Measurements from ENCODE around the gene AGPAT1. TPM values are rescaled to one million over a fixed set of nuclear protein-coding genes. Genes with fewer than 3 reads are reported as not detected.
A peak's percentile ranks its signal among the peaks of the same experiment; 100 is the strongest.

The AGPAT1 gene
- total and polyA plus RNA-seq, 10 of the 15 experiments (the other 5 are each of a cell fraction or from before 2014, with no cell fraction given), result 13.9 to 39.5 (median 24.7) TPM

DNA sequence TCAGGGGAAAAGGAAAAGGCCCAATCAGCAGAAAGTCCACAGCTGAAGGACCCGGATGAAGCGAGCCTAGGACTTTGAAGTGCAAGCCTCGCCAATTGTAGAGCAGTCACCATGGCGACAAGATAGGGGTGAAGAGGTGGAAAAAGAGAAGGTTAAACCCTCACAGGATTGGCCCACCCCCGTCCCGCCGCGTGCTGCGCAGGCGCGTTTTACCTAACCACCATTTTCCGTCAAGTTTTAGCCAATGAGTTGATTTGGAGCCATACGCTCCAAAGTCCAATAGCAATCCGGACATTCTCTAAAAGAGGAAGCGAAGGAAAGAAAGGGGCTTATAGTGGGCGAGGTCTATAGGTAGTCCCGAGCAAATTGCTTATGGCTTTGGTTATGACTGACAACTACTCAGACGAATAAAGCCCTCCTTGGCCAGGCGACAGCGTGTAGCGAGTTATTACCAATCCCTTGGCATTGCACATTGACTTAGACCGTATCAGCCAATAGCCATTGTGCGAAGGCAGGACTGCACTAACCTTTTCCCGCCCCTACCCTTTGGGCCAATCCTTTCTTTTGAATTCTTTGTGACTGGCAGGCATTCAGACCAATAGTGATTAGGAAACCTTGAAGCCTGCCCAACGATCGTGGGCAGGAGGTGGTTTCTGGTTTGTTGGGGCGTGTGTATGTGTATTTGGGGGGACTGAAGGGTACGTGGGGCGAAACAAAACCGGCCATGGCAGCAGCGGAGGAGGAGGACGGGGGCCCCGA is 2.1 kb upstream of the AGPAT1 start, which contains the start of gene RNF5:
Gene RNF5, plus strand, starts transcription at position 618 of the 759 bp plus-strand sequence. Its CDS starts 107 bp downstream, at position 725.
- in situ Hi-C loops (cut with MboI), result no loop called here
- TF ChIP-seq FOS (IDR thresholded peaks at IDR 0.05; ENCODE audit: borderline replicate concordance, extremely low read depth, insufficient read length) (peak; percentile 95), ATF7 (IDR thresholded peaks at IDR 0.05; ENCODE audit: low read depth) (peak; percentile 58), YY1 (IDR thresholded peaks at IDR 0.05; ENCODE audit: low read depth, low read length) (peak; percentile 61; the same call in 1 of the 2 replicates), SP1 (IDR thresholded peaks at IDR 0.05; ENCODE audit: low read depth, low read length) (peak; percentile 98), EED (IDR thresholded peaks at IDR 0.05; ENCODE audit: low read depth) (0 out of 2 replicates have a peak, but pooled peaks have one; percentile 9), BMI1 (IDR thresholded peaks at IDR 0.05; ENCODE audit: borderline replicate concordance) (peak; percentile 98), DPF2 (IDR thresholded peaks at IDR 0.05) (peak; percentile 99), TCF7 (IDR thresholded peaks at IDR 0.05; ENCODE audit: borderline replicate concordance) (peak; percentile 68; the same call in 1 of the 2 replicates), SIX5 (IDR thresholded peaks at IDR 0.05; ENCODE audit: low read depth, low read length, severe bottlenecking) (no peak)
- TF ChIP-seq, protein P1, sequence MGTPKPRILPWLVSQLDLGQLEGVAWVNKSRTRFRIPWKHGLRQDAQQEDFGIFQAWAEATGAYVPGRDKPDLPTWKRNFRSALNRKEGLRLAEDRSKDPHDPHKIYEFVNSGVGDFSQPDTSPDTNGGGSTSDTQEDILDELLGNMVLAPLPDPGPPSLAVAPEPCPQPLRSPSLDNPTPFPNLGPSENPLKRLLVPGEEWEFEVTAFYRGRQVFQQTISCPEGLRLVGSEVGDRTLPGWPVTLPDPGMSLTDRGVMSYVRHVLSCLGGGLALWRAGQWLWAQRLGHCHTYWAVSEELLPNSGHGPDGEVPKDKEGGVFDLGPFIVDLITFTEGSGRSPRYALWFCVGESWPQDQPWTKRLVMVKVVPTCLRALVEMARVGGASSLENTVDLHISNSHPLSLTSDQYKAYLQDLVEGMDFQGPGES (IDR thresholded peaks at IDR 0.05), result peak; percentile 97
- TF ChIP-seq, protein P2, sequence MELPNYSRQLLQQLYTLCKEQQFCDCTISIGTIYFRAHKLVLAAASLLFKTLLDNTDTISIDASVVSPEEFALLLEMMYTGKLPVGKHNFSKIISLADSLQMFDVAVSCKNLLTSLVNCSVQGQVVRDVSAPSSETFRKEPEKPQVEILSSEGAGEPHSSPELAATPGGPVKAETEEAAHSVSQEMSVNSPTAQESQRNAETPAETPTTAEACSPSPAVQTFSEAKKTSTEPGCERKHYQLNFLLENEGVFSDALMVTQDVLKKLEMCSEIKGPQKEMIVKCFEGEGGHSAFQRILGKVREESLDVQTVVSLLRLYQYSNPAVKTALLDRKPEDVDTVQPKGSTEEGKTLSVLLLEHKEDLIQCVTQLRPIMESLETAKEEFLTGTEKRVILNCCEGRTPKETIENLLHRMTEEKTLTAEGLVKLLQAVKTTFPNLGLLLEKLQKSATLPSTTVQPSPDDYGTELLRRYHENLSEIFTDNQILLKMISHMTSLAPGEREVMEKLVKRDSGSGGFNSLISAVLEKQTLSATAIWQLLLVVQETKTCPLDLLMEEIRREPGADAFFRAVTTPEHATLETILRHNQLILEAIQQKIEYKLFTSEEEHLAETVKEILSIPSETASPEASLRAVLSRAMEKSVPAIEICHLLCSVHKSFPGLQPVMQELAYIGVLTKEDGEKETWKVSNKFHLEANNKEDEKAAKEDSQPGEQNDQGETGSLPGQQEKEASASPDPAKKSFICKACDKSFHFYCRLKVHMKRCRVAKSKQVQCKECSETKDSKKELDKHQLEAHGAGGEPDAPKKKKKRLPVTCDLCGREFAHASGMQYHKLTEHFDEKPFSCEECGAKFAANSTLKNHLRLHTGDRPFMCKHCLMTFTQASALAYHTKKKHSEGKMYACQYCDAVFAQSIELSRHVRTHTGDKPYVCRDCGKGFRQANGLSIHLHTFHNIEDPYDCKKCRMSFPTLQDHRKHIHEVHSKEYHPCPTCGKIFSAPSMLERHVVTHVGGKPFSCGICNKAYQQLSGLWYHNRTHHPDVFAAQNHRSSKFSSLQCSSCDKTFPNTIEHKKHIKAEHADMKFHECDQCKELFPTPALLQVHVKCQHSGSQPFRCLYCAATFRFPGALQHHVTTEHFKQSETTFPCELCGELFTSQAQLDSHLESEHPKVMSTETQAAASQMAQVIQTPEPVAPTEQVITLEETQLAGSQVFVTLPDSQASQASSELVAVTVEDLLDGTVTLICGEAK (IDR thresholded peaks at IDR 0.05; ENCODE audit: borderline replicate concordance), result peak; percentile 51; the same call in 1 of the 2 replicates
- TF ChIP-seq, protein P3, sequence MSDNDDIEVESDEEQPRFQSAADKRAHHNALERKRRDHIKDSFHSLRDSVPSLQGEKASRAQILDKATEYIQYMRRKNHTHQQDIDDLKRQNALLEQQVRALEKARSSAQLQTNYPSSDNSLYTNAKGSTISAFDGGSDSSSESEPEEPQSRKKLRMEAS (IDR thresholded peaks at IDR 0.05; ENCODE audit: low read depth, low read length), result peak; percentile 35; the same call in 1 of the 2 replicates
- TF ChIP-seq, protein P4, sequence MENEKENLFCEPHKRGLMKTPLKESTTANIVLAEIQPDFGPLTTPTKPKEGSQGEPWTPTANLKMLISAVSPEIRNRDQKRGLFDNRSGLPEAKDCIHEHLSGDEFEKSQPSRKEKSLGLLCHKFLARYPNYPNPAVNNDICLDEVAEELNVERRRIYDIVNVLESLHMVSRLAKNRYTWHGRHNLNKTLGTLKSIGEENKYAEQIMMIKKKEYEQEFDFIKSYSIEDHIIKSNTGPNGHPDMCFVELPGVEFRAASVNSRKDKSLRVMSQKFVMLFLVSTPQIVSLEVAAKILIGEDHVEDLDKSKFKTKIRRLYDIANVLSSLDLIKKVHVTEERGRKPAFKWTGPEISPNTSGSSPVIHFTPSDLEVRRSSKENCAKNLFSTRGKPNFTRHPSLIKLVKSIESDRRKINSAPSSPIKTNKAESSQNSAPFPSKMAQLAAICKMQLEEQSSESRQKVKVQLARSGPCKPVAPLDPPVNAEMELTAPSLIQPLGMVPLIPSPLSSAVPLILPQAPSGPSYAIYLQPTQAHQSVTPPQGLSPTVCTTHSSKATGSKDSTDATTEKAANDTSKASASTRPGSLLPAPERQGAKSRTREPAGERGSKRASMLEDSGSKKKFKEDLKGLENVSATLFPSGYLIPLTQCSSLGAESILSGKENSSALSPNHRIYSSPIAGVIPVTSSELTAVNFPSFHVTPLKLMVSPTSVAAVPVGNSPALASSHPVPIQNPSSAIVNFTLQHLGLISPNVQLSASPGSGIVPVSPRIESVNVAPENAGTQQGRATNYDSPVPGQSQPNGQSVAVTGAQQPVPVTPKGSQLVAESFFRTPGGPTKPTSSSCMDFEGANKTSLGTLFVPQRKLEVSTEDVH (IDR thresholded peaks at IDR 0.05; ENCODE audit: low read depth, partially characterized antibody), result peak; percentile 44

More for the DNA sequence above, 2.1 kb upstream of the AGPAT1 start, which contains the start of gene RNF5:
- peak; percentile 100 for DNase-seq (ENCODE audit: low read depth, low spot score)
- Histone ChIP-seq H2AFZ (ENCODE audit: control insufficient read depth, low read depth, low read length) (peak within 1 kb of the TSS; percentile 78), H3K27ac (ENCODE audit: control insufficient read depth, insufficient read depth) (peak within 1 kb of the TSS; percentile 79), H3K9me3 (replicated peaks; ENCODE audit: control insufficient read depth, insufficient read depth, low read length) (no peaks in the 10 kb centered on the region), H3K4me1 (ENCODE audit: control insufficient read depth, insufficient read depth, low read length) (peaks cover 10% of the 10 kb centered on the region), H3K9ac (ENCODE audit: control insufficient read depth, insufficient read depth, low read length) (peak within 1 kb of the TSS; percentile 91), H3K27me3 (replicated peaks in 1 of 2; ENCODE audit: control insufficient read depth in 2 of 2, insufficient read depth in 2 of 2, low read length in 1 of 2) (no peaks in the 10 kb centered on the region), H3K36me3 (ENCODE audit: control insufficient read depth in 2 of 2, insufficient read depth in 2 of 2, low read length in 1 of 2) (peaks cover 0 to 2% of the 10 kb centered on the region in 2 experiments; a peak in 2 of 4 replicates), H3K4me2 (ENCODE audit: control insufficient read depth, insufficient read depth) (peak within 1 kb of the TSS; percentile 77), H3K79me2 (ENCODE audit: control insufficient read depth, insufficient read depth, low read length) (peaks cover 22% of the 10 kb centered on the region), H3K4me3 (peak within 1 kb of the TSS; percentile 86), H4K20me1 (ENCODE audit: control insufficient read depth, insufficient read depth) (no peaks in the 10 kb centered on the region)
- peak; percentile 91 for ATAC-seq
- CTCF ChIA-PET, result interaction anchor here (0.6 to 2.2 kb wide), 7 partner anchors 13 to 1286 kb away, joined by 3 to 19 read pairs (median 4); partner anchors contain the start of gene GPSM3
- FAIRE-seq, result peak; percentile 100
- BruUV-seq (replicated peaks), result no TSS peak
- POLR2A ChIA-PET, result interaction anchor here (1.3 to 5.7 kb wide), 7 partner anchors 12 to 59 kb away, joined by 3 to 123 read pairs (median 11); partner anchors contain the start of genes ATF6B, FKBPL, GPSM3 and PBX2
- RAD21 ChIA-PET (ENCODE audit: unreplicated experiment), result interaction anchor here (0.7 to 2.6 kb wide), 8 partner anchors 11 to 49 kb away, joined by 3 to 21 read pairs (median 6); partner anchors contain the start of genes ATF6B, GPSM3 and PBX2
- 3% methylated on average over 32 of the region's 33 CpGs for WGBS (ENCODE audit: insufficient coverage, insufficient replicate concordance, low lambda C conversion rate, missing lambda C conversion rate)
- SMC1A ChIA-PET (ENCODE audit: uncharacterized antibody, unreplicated experiment), result interaction anchor here (1.0 to 4.2 kb wide), 4 partner anchors 14 to 351 kb away, joined by 3 to 41 read pairs (median 14); partner anchors contain the start of genes ATF6B, FKBPL, GPSM3 and HSPA1B
- intact Hi-C loops (cut with micrococcal nuclease; ENCODE audit: unreplicated experiment), result loop anchor here (2.0 kb wide), 2 partner anchors 13 to 59 kb away; partner anchors contain the start of gene PBX2

Data from GM12878 (cell line).